Thyroid gland (tissue), 4 donors: ENCODE results near the gene ABCB10.

Experiments
- CTCF ChIP-seq, 6 experiments: fragments of 200-600 bp in 3 of 6; fragments of 450-650 bp in 3 of 6; sonication (generic) in 3 of 6; IDR thresholded peaks; one replicate each; pipeline ENCODE4 v1.5.1; 2016 to 2019; ENCODE audit warnings: antibody characterized with exemption in 6 of 6, mild to moderate bottlenecking in 2 of 6, inconsistent platforms in 1 of 6, moderate library complexity in 1 of 6
- POLR2A ChIP-seq, 2 donors: fragments of 450-650 bp; IDR thresholded peaks; one replicate each; pipeline ENCODE4 v1.6.1; 2017; ENCODE audit warnings: antibody characterized with exemption in 2 of 2, mild to moderate bottlenecking in 2 of 2, moderate library complexity in 1 of 2

- TF ChIP-seq POLR2A (IDR thresholded peaks at IDR 0.05), result no peak
- TF ChIP-seq CTCF (IDR thresholded peaks at IDR 0.05), result no peak
Observed at GRCh38 chr1:229563241-229563640, 4.7 kb upstream of the ABCB10 start.
